ENCODE results near the gene BPIFA3.

GRCh38 chr20:33275215-33275614 lies 58.1 kb downstream of the BPIFA3 start:
- TF ChIP-seq POLR2A (IDR thresholded peaks at IDR 0.05; ENCODE audit: low read length) (no peak), GATA1 (IDR thresholded peaks at IDR 0.05; ENCODE audit: low read depth, low read length) (no peak)

All from erythroblast (primary cell).